Panc1 (cell line): ENCODE measurements around the gene GRID2. TPM values are rescaled to one million over a fixed set of nuclear protein-coding genes. Genes with fewer than 3 reads are reported as not detected.

ENCODE experiments used
- ATAC-seq: fragments of 200-7000 bp; cut with Tn5 transposase; 2 replicates; pipeline ENCODE4 v1.9.1; 2020; ENCODE audit warnings: mild to moderate bottlenecking, moderate library complexity
- BruUV-seq: library from RNA; stranded (reverse); fragments of 400-500 nt; replicated peaks from 2 replicates; lab custom pipeline; 2021; lab: Mats Ljungman, UMichigan
- CTCF ChIA-PET: fragments of 300-600 bp; sonication (Branson Sonifier 250); formaldehyde crosslinking; loops from one replicate; lab custom pipeline; 2022; ENCODE audit warnings: antibody characterized with exemption; lab: Charles Lee
- POLR2A ChIA-PET: fragments of 300-600 bp; sonication (Branson Sonifier 250); formaldehyde crosslinking; loops from one replicate; lab custom pipeline; 2022; ENCODE audit warnings: antibody characterized with exemption; lab: Charles Lee
- DNase-seq: peaks from one replicate; pipeline ENCODE4 v3.0.0-alpha.2; 2010; ENCODE audit warnings: low read depth, low spot score
- H3K27ac ChIP-seq: 2 replicates; pipeline ENCODE4 v1.5.1; 2011; ENCODE audit warnings: mild to moderate bottlenecking, low read length, inconsistent platforms
- H3K27me3 ChIP-seq: fragments of 200-500 bp; sonication (Bioruptor generic); 2 replicates; pipeline ENCODE4 v1.6.0; 2014; ENCODE audit warnings: low read length, inconsistent platforms; ENCODE audit not compliant: control insufficient read depth, insufficient read depth
- H3K36me3 ChIP-seq: fragments of 200-500 bp; sonication (Bioruptor generic); 2 replicates; pipeline ENCODE4 v1.5.1; 2014; ENCODE audit warnings: inconsistent platforms, mild to moderate bottlenecking, low read length, moderate library complexity; ENCODE audit not compliant: control insufficient read depth, insufficient read depth
- H3K4me1 ChIP-seq: 2 replicates; pipeline ENCODE4 v1.5.1; 2011; ENCODE audit warnings: inconsistent platforms, mild to moderate bottlenecking, low read length, moderate library complexity; ENCODE audit not compliant: control insufficient read depth, insufficient read depth
- H3K4me3 ChIP-seq, 2 experiments: 2 replicates each; pipeline ENCODE4 v1.5.1; 2011 to 2012; ENCODE audit warnings: low read depth in 2 of 2, low read length in 2 of 2, mild to moderate bottlenecking in 2 of 2, inconsistent platforms in 1 of 2, moderate library complexity in 1 of 2
- H3K9me3 ChIP-seq: fragments of 200-500 bp; sonication (Bioruptor generic); 2 replicates; pipeline ENCODE4 v1.5.1; 2014; ENCODE audit warnings: low read depth, mild to moderate bottlenecking, inconsistent platforms, low read length, moderate library complexity; ENCODE audit not compliant: control insufficient read depth, insufficient read depth
- POLR2AphosphoS5 ChIP-seq: IDR thresholded peaks from 2 replicates; pipeline ENCODE4 v1.6.1; 2012; ENCODE audit warnings: mild to moderate bottlenecking, low read depth, low read length, moderate library complexity
- REST ChIP-seq, 2 experiments: IDR thresholded peaks; 2 replicates each; pipeline ENCODE4 v1.6.1; 2011 to 2012; ENCODE audit warnings: low read depth in 2 of 2, control low read depth in 1 of 2, low read length in 1 of 2, mild to moderate bottlenecking in 1 of 2, moderate library complexity in 1 of 2; ENCODE audit not compliant: insufficient read depth in 1 of 2
- SIN3A ChIP-seq: IDR thresholded peaks from 2 replicates; pipeline ENCODE4 v1.6.1; 2012; ENCODE audit warnings: low read depth, mild to moderate bottlenecking, low read length, moderate library complexity, borderline replicate concordance; ENCODE audit not compliant: insufficient read depth
- TCF7L2 ChIP-seq: IDR thresholded peaks from 2 replicates; pipeline ENCODE4 v1.6.1; 2011; ENCODE audit warnings: mild to moderate bottlenecking, low read depth, low read length, inconsistent platforms
- in situ Hi-C: cut with HindIII; loops from 2 replicates; pipeline ENCODE4 v1.10.0; 2016; ENCODE audit warnings: low sequenced_read_pairs, low pct_unique_long_range_greater_than_20kb
- intact Hi-C: fragments of 100-400 bp; cut with micrococcal nuclease; formaldehyde crosslinking; loops from one replicate; pipeline ENCODE4 v1.10.0; 2022; ENCODE audit not compliant: unreplicated experiment
- total RNA-seq: library from RNA; stranded (reverse); gene quantifications from one replicate; pipeline ENCODE4 v1.2.1, GENCODE V29; 2021; ENCODE audit not compliant: unreplicated experiment
- TF ChIP-seq, protein P1 (sequence below): fragments of 450-650 bp; IDR thresholded peaks from 2 replicates; pipeline ENCODE4 v1.5.1; 2017; ENCODE audit warnings: mild to moderate bottlenecking

GRID2 gene
- total RNA-seq, 1 experiment from 2014 or later, result 0.08 TPM

DNA sequence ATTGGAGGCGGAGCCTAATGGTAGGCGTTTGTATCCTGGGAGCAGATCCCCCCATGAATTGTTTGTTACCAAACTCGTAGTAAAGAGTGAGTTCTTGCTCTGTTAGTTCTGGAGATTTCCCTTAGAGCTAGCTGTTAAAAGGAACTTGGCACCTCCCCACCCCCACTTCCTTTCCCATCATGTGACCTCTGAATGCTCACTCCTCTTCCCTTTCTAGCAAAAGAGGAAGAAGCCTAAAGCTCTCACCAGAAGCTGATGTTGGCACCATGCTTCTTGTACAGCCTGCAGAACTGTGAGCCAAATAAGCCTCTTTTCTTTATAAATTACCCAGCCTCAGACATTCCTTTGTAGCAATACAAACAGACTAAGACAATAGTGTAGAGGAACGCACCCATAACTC is 1511.0 kb downstream of the GRID2 start:
- intact Hi-C loops (no loop called here), in situ Hi-C loops (no loop called here)
- no TSS peak for BruUV-seq

More for the DNA sequence above, 1511.0 kb downstream of the GRID2 start:
- ATAC-seq (no peak), DNase-seq (no peak)
- Histone ChIP-seq H3K27me3 (no peaks in the 10 kb centered on the region), H3K9me3 (no peaks in the 10 kb centered on the region), H3K27ac (no peak overlapping the region), H3K4me1 (no peaks in the 10 kb centered on the region), H3K36me3 (no peaks in the 10 kb centered on the region), H3K4me3 (no peak overlapping the region)
- TF ChIP-seq, protein P1, sequence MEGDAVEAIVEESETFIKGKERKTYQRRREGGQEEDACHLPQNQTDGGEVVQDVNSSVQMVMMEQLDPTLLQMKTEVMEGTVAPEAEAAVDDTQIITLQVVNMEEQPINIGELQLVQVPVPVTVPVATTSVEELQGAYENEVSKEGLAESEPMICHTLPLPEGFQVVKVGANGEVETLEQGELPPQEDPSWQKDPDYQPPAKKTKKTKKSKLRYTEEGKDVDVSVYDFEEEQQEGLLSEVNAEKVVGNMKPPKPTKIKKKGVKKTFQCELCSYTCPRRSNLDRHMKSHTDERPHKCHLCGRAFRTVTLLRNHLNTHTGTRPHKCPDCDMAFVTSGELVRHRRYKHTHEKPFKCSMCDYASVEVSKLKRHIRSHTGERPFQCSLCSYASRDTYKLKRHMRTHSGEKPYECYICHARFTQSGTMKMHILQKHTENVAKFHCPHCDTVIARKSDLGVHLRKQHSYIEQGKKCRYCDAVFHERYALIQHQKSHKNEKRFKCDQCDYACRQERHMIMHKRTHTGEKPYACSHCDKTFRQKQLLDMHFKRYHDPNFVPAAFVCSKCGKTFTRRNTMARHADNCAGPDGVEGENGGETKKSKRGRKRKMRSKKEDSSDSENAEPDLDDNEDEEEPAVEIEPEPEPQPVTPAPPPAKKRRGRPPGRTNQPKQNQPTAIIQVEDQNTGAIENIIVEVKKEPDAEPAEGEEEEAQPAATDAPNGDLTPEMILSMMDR, result no peak
- TF ChIP-seq POLR2AphosphoS5 (no peak), TCF7L2 (no peak), SIN3A (no peak), REST (IDR thresholded peaks at IDR 0.05; ENCODE audit: insufficient read depth in 1 of 2, low read depth in 2 of 2, low read length in 1 of 2) (no peak)
- CTCF ChIA-PET, result no interaction called here
- POLR2A ChIA-PET, result no interaction called here
